Stomach (tissue), 9 donors: ENCODE data around the gene RGS19. TPM values are rescaled to one million over a fixed set of nuclear protein-coding genes. Genes with fewer than 3 reads are reported as not detected.

Experiments used
- DNase-seq, 2 donors: peaks; one replicate each; pipeline versions ENCODE4 v3.0.0 to v3.0.0-alpha.2; 2013 to 2019
- H3K27ac ChIP-seq, 5 donors: fragments of 200-600 bp in 4 of 5; sonication (generic) in 4 of 5; one replicate each; pipeline ENCODE4 v1.5.1; 2013 to 2019; ENCODE audit warnings: mild to moderate bottlenecking in 1 of 5, moderate library complexity in 1 of 5
- H3K27me3 ChIP-seq, 3 donors: fragments of 200-600 bp; sonication (generic); one replicate each; pipeline ENCODE4 v1.5.1; 2017 to 2019; ENCODE audit warnings: mixed run types in 1 of 3
- H3K36me3 ChIP-seq, 4 donors: fragments of 200-600 bp; sonication (generic); 1 replicate in 3 of 4; 2 replicates in 1 of 4; pipeline ENCODE4 v1.5.1; 2016 to 2019
- H3K4me1 ChIP-seq, 4 donors: fragments of 200-600 bp; sonication (generic); one replicate each; pipeline ENCODE4 v1.5.1; 2016 to 2019
- H3K4me3 ChIP-seq, 4 donors: fragments of 200-600 bp; sonication (generic) in 3 of 4; one replicate each; pipeline ENCODE4 v1.5.1; 2016 to 2019; ENCODE audit warnings: mild to moderate bottlenecking in 1 of 4
- H3K9me3 ChIP-seq, 4 donors: fragments of 200-600 bp; sonication (generic); one replicate each; pipeline ENCODE4 v1.5.1; 2016 to 2019
- EP300 ChIP-seq: sonication (generic); formaldehyde crosslinking; IDR thresholded peaks from one replicate; pipeline ENCODE4 v1.6.1; 2017; ENCODE audit warnings: antibody characterized with exemption
- POLR2A ChIP-seq, 4 donors: fragments of 450-650 bp; IDR thresholded peaks; one replicate each; pipeline ENCODE4 v1.6.1; 2016; ENCODE audit warnings: antibody characterized with exemption in 4 of 4, control low read depth in 2 of 4, mild to moderate bottlenecking in 1 of 4, moderate library complexity in 1 of 4
- POLR2AphosphoS5 ChIP-seq, 3 donors: sonication (generic); formaldehyde crosslinking; IDR thresholded peaks; one replicate each; pipeline ENCODE4 v1.6.1; 2016; ENCODE audit warnings: antibody characterized with exemption in 3 of 3
- WGBS, 5 donors: extraction: QIAGEN DNeasy Blood & Tissue Kit in 3 of 5; methylation state at CpG; one replicate each; pipeline versions ENCODE4 v1.1.5 to v1.1.7; 2013 to 2018; 5-methylcytosine and 5-hydroxymethylcytosine counted together
- intact Hi-C: fragments of 100-400 bp; cut with DNase I; formaldehyde crosslinking; loops from one replicate; pipeline ENCODE4 v1.15.1; 2023; ENCODE audit warnings: low total_unique reads
- polyA plus RNA-seq, 3 donors: library from polyadenylated mRNA; stranded (reverse); fragments of 200-250 nt; gene quantifications; one replicate each; pipeline ENCODE4 v1.2.3, GENCODE V29; 2013
- total RNA-seq, 5 donors: library from RNA; depleted of rRNA; stranded (reverse); fragments of >200 nt; gene quantifications; one replicate each; pipeline versions ENCODE4 v1.1.0 to v1.2.3, GENCODE V29; 2014 to 2016
- TF ChIP-seq, protein P1 (sequence below), 7 experiments: fragments of 450-650 bp in 4 of 7; fragments of 200-600 bp in 3 of 7; sonication (generic) in 3 of 7; IDR thresholded peaks; one replicate each; pipeline ENCODE4 v1.5.1; 2016 to 2019; ENCODE audit warnings: antibody characterized with exemption in 7 of 7, control low read depth in 2 of 7, mild to moderate bottlenecking in 1 of 7
- donor health status: healthy with polysubstance abuse.
- donor health status: Bipolar disorder and iron deficiency.
- donor health status: healthy.

RGS19 gene
- total and polyA plus RNA-seq, 8 donors = 3.1 to 17.2 (median 10.1) TPM; not detected in 3

DNA sequence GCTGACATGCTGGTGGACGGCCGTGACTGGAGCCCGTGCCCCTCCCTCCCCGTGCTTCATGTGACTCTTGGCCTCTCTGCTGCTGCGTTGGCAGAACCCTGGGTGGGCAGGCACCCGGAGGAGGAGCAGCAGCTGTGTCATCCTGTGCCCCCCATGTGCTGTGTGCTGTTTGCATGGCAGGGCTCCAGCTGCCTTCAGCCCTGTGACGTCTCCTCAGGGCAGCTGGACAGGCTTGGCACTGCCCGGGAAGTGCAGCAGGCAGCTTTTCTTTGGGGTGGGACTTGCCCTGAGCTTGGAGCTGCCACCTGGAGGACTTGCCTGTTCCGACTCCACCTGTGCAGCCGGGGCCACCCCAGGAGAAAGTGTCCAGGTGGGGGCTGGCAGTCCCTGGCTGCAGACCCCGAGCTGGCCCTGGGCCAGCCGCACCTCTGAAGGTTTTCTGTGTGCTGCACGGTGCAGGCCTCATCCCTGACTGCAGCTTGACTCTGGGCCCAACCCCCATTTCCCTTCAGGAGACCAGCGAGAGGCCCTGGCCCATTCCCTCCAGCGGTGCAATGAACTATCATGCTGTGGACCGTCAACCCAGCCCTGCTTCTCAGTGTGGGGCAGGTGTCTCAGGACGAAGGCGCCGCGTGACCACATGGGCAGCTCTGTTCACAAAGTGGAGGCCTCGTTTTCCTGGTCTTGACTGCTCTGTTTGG is 19.9 kb upstream of the RGS19 start:
- Histone ChIP-seq H3K9me3 (no peaks in the 10 kb centered on the region), H3K4me3 (no peak overlapping the region), H3K4me1 (peaks cover 8 to 14% (median 12%) of the 10 kb centered on the region in 4 donors), H3K36me3 (peaks cover 0 to 10% (median 4%) of the 10 kb centered on the region in 4 donors), H3K27me3 (peaks cover 10 to 78% (median 45%) of the 10 kb centered on the region in 3 donors), H3K27ac (no peak overlapping the region)
- 71 to 90% (median 82%) methylated on average over 14 to 21 of the region's 21 CpGs for WGBS, 5 donors
- intact Hi-C loops = no loop called here
- TF ChIP-seq, protein P1, sequence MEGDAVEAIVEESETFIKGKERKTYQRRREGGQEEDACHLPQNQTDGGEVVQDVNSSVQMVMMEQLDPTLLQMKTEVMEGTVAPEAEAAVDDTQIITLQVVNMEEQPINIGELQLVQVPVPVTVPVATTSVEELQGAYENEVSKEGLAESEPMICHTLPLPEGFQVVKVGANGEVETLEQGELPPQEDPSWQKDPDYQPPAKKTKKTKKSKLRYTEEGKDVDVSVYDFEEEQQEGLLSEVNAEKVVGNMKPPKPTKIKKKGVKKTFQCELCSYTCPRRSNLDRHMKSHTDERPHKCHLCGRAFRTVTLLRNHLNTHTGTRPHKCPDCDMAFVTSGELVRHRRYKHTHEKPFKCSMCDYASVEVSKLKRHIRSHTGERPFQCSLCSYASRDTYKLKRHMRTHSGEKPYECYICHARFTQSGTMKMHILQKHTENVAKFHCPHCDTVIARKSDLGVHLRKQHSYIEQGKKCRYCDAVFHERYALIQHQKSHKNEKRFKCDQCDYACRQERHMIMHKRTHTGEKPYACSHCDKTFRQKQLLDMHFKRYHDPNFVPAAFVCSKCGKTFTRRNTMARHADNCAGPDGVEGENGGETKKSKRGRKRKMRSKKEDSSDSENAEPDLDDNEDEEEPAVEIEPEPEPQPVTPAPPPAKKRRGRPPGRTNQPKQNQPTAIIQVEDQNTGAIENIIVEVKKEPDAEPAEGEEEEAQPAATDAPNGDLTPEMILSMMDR (IDR thresholded peaks at IDR 0.05) = no peak
- TF ChIP-seq POLR2A (IDR thresholded peaks at IDR 0.05) (no peak), POLR2AphosphoS5 (IDR thresholded peaks at IDR 0.05) (no peak), EP300 (no peak)
- peak in 1 of 2 donors; percentile 60 for DNase-seq

DNA sequence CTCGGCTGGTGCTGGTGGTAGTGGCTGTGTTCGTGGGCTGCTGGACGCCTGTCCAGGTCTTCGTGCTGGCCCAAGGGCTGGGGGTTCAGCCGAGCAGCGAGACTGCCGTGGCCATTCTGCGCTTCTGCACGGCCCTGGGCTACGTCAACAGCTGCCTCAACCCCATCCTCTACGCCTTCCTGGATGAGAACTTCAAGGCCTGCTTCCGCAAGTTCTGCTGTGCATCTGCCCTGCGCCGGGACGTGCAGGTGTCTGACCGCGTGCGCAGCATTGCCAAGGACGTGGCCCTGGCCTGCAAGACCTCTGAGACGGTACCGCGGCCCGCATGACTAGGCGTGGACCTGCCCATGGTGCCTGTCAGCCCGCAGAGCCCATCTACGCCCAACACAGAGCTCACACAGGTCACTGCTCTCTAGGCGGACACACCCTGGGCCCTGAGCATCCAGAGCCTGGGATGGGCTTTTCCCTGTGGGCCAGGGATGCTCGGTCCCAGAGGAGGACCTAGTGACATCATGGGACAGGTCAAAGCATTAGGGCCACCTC is 19.2 kb upstream of the RGS19 start:
- H3K36me3 ChIP-seq = peaks cover 0 to 10% (median 4%) of the 10 kb centered on the region in 4 donors
- no peak for DNase-seq
- no peak overlapping the region for H3K4me3 ChIP-seq
- no peak overlapping the region for H3K27ac ChIP-seq
- H3K4me1 ChIP-seq = peaks cover 8 to 14% (median 12%) of the 10 kb centered on the region in 4 donors
- TF ChIP-seq POLR2A (IDR thresholded peaks at IDR 0.05) = no peak
- no peak for TF ChIP-seq POLR2AphosphoS5 (IDR thresholded peaks at IDR 0.05)
- TF ChIP-seq, protein P1 (IDR thresholded peaks at IDR 0.05) = no peak
- TF ChIP-seq EP300 = no peak
- 93 to 94% (median 93%) methylated on average over 25 to 28 of the region's 28 CpGs for WGBS, 5 donors
- H3K27me3 ChIP-seq = peaks cover 10 to 71% (median 38%) of the 10 kb centered on the region in 3 donors
- no peaks in the 10 kb centered on the region for H3K9me3 ChIP-seq
- intact Hi-C loops = no loop called here

- 78 to 97% (median 84%) methylated on average over 6 of the region's 6 CpGs for WGBS, 5 donors
- Histone ChIP-seq H3K36me3 (peaks cover 0 to 10% (median 4%) of the 10 kb centered on the region in 4 donors), H3K4me1 (peaks cover 0 to under 1% (median 0%) of the 10 kb centered on the region in 4 donors), H3K9me3 (no peaks in the 10 kb centered on the region), H3K4me3 (no peak overlapping the region), H3K27ac (no peak overlapping the region), H3K27me3 (peaks cover under 1 to 61% (median 22%) of the 10 kb centered on the region in 3 donors)
- intact Hi-C loops = no loop called here
- TF ChIP-seq EP300 = no peak
- TF ChIP-seq, protein P1 (IDR thresholded peaks at IDR 0.05) = no peak
- TF ChIP-seq POLR2AphosphoS5 (IDR thresholded peaks at IDR 0.05) = no peak
- TF ChIP-seq POLR2A (IDR thresholded peaks at IDR 0.05) = no peak
- no peak for DNase-seq
Measured at GRCh38 chr20:64096535-64096934, 17.2 kb upstream of the RGS19 start.

DNA sequence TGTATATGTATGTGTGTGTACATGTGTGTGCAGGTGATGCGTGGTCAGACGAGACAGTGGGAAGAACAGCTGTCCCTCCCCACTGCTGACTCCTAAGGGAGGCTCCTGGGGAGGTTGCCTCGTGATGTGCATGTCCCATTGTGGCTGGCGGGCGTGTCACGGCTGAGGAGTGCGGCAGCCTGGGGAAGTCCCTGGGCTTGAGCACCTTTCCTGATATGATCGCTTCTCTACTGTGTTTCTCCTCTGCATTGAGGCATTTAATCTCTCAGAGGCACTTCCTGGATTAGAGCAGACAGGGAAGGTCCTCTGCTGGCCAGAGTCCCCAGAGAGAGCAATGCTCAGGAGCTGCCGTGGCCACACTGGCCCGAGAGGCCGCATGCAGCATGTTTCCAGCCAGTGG is 16.6 kb upstream of the RGS19 start:
- WGBS, 5 donors = 51 to 68% (median 62%) methylated on average over 8 to 11 of the region's 11 CpGs
- peaks cover 0 to 55% (median 16%) of the 10 kb centered on the region in 3 donors for H3K27me3 ChIP-seq
- H3K36me3 ChIP-seq = peaks cover 0 to 10% (median 4%) of the 10 kb centered on the region in 4 donors
- no peaks in the 10 kb centered on the region for H3K4me1 ChIP-seq
- intact Hi-C loops = no loop called here
- DNase-seq = no peak
- TF ChIP-seq, protein P1 (IDR thresholded peaks at IDR 0.05) = no peak
- TF ChIP-seq POLR2AphosphoS5 (IDR thresholded peaks at IDR 0.05) (no peak), POLR2A (IDR thresholded peaks at IDR 0.05) (no peak), EP300 (no peak)
- no peak overlapping the region for H3K27ac ChIP-seq
- no peaks in the 10 kb centered on the region for H3K9me3 ChIP-seq
- no peak overlapping the region for H3K4me3 ChIP-seq
